ENCODE data around the gene NUDT8. TPM values are rescaled to one million over a fixed set of nuclear protein-coding genes. Genes with fewer than 3 reads are reported as not detected.
"Not testable (repeated sequence)": the region's sequence is repeated elsewhere in the genome, so short reads cannot be mapped to it uniquely, and the experiment has no call there.

The NUDT8 gene
- polyA plus RNA-seq, 1 donor: 14.6 TPM

DNA sequence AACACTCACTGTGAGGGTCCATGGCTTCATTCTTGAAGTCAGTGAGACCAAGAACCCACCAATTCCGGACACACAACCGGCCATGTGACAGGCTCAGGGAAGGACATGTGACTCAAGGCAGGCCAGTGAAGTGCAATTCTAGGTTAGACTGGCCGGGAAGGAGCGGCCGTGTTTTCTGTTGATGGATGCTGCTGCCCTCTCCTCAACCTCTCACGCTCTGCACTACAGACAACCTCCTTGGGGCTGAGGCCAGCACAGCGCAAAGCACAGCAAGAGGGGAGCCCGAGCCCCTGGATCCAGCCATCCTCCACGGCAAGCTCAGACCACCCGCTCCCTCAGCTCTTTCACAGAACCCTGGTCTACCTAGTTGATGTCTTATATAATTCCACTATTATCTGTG is 2.8 kb downstream of the NUDT8 start:
- DNase-seq: no peak
- Histone ChIP-seq H3K36me3 (ENCODE audit: control insufficient read depth, insufficient read depth, low read length) (no peaks in the 10 kb centered on the region), H3K4me3 (ENCODE audit: low read length) (no peak overlapping the region), H3K27ac (ENCODE audit: low read length) (no peak overlapping the region), H3K27me3 (ENCODE audit: control insufficient read depth, insufficient read depth, low read length) (no peaks in the 10 kb centered on the region), H3K9me3 (ENCODE audit: control insufficient read depth, low read depth, low read length) (no peaks in the 10 kb centered on the region), H3K4me1 (ENCODE audit: control insufficient read depth, insufficient read depth, low read length) (peaks cover 24% of the 10 kb centered on the region)
- WGBS (ENCODE audit: insufficient coverage, low lambda C conversion rate): no CpG with 5 or more reads among the region's 10 CpGs

DNA sequence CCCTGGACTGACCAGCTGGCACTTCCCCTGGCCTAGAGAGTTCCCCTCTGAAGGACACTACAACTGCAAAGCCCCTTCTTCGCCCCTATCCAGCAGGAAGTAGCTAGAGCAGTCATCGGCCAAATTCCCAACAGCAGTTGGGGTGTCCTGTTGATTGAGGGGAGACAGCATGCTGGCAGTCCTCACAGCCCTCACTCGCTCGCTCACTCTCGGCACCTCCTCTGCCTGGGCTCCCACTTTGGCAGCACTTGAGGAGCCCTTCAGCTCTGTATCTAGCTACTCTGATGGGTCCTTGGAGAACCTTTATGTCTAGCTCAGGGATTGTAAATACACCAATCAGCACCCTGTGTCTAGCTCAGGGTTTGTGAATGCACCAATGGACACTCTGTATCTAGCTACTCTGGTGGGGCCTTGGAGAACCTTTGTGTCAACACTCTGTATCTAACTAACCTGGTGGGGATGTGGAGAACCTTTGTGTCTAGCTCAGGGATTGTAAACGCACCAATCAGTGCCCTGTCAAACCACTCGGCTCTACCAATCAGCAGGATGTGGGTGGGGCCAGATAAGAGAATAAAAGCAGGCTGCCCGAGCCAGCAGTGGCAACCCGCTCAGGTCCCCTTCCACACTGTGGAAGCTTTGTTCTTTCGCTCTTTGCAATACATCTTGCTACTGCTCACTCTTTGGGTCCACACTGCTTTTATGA is 3.5 kb downstream of the NUDT8 start:
- not testable (repeated sequence) for H3K36me3 ChIP-seq (ENCODE audit: control insufficient read depth, insufficient read depth, low read length); H3K4me3 ChIP-seq (ENCODE audit: low read length); H3K27me3 ChIP-seq (ENCODE audit: control insufficient read depth, insufficient read depth, low read length); H3K27ac ChIP-seq (ENCODE audit: low read length); H3K9me3 ChIP-seq (ENCODE audit: control insufficient read depth, low read depth, low read length); DNase-seq
- H3K4me1 ChIP-seq (ENCODE audit: control insufficient read depth, insufficient read depth, low read length): peaks cover 17% of the 10 kb centered on the region
- WGBS (ENCODE audit: insufficient coverage, low lambda C conversion rate): 100% methylated on average over 1 of the region's 10 CpGs

DNA sequence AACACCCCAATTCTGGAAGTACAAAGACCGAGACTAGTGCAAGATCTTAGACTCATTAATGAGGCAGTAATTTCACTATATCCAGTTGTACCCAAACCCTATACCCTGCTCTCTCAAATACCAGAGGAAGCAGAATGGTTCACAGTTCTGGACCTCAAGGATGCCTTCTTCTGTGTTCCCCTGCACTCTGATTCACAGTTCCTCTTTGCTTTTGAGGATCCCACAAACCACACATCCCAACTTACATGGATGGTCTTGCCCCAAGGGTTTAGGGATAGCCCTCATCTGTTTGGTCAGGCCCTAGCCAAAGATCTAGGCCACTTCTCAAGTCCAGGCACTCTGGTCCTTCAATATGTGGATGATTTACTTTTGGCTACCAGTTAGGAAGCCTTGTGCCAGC is 5.9 kb downstream of the NUDT8 start:
- not testable (repeated sequence) for H3K27me3 ChIP-seq (ENCODE audit: control insufficient read depth, insufficient read depth, low read length); H3K27ac ChIP-seq (ENCODE audit: low read length); H3K9me3 ChIP-seq (ENCODE audit: control insufficient read depth, low read depth, low read length); H3K4me3 ChIP-seq (ENCODE audit: low read length); H3K4me1 ChIP-seq (ENCODE audit: control insufficient read depth, insufficient read depth, low read length); H3K36me3 ChIP-seq (ENCODE audit: control insufficient read depth, insufficient read depth, low read length); DNase-seq
- WGBS (ENCODE audit: insufficient coverage, low lambda C conversion rate): no CpG with 5 or more reads among the region's 1 CpG

DNA sequence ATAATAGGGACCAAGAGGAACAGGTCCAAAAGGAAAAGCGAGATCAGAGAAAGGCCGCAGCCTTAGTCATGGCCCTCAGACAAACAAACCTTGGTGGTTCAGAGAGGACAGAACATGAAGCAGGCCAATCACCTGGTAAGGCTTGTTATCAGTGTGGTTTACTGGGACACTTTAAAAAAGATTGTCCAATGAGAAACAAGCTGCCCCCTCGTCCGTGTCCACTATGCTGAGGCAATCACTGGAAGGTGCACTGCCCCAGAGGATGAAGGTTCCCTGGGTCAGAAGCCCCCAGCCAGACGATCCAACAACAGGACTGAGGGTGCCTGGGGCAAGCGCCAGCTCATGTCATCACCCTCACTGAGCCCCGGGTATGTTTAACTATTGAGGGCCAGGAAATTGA is 6.8 kb downstream of the NUDT8 start:
- H3K9me3 ChIP-seq (ENCODE audit: control insufficient read depth, low read depth, low read length); H3K36me3 ChIP-seq (ENCODE audit: control insufficient read depth, insufficient read depth, low read length); H3K4me1 ChIP-seq (ENCODE audit: control insufficient read depth, insufficient read depth, low read length); H3K27me3 ChIP-seq (ENCODE audit: control insufficient read depth, insufficient read depth, low read length); DNase-seq; H3K4me3 ChIP-seq (ENCODE audit: low read length); H3K27ac ChIP-seq (ENCODE audit: low read length): not testable (repeated sequence)
- WGBS (ENCODE audit: insufficient coverage, low lambda C conversion rate): no CpG with 5 or more reads among the region's 7 CpGs

DNA sequence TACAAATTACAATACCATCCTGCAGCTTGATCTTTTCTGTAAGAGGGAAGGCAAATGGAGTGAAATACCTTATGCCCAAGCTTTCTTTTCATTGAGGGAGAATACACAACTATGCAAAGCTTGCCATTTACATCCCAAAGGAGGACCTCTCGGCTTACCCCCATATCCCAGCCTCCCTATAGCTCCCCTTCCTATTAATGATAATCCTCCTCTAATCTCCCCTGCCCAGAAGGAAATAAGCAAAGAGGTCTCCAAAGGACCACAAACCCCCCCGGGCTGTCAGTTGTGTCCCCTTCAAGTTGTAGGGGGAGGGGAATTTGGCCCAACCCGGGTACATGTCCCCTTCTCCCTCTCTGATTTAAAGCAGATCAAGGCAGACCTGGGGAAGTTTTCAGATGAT is 7.8 kb downstream of the NUDT8 start:
- H3K9me3 ChIP-seq (ENCODE audit: control insufficient read depth, low read depth, low read length); H3K27me3 ChIP-seq (ENCODE audit: control insufficient read depth, insufficient read depth, low read length); DNase-seq; H3K4me1 ChIP-seq (ENCODE audit: control insufficient read depth, insufficient read depth, low read length); H3K36me3 ChIP-seq (ENCODE audit: control insufficient read depth, insufficient read depth, low read length); H3K27ac ChIP-seq (ENCODE audit: low read length); H3K4me3 ChIP-seq (ENCODE audit: low read length): not testable (repeated sequence)
- WGBS (ENCODE audit: insufficient coverage, low lambda C conversion rate): no CpG with 5 or more reads among the region's 3 CpGs

DNA sequence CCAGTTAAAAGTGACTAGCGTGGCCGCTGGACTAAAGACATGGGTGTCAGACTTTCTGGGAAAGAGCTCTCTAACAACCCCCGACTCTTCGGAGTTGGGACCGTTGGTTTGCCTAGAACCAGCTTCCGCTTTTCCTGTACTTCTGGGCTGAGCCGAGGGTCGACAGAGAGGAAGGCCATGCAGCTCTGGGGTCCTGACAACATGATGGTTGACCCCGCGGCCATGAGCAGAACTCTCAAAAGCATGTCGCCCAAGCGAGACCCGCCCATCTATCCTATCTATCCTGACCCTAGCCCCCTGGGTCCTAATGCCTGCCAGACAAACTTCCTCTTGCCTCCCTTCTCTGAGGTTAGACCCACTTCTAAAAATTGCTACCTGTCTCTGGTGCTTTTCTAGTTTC is 9.1 kb downstream of the NUDT8 start:
- H3K27me3 ChIP-seq (ENCODE audit: control insufficient read depth, insufficient read depth, low read length); H3K4me1 ChIP-seq (ENCODE audit: control insufficient read depth, insufficient read depth, low read length); H3K4me3 ChIP-seq (ENCODE audit: low read length); DNase-seq; H3K36me3 ChIP-seq (ENCODE audit: control insufficient read depth, insufficient read depth, low read length); H3K9me3 ChIP-seq (ENCODE audit: control insufficient read depth, low read depth, low read length); H3K27ac ChIP-seq (ENCODE audit: low read length): not testable (repeated sequence)
- WGBS (ENCODE audit: insufficient coverage, low lambda C conversion rate): no CpG with 5 or more reads among the region's 13 CpGs

DNA sequence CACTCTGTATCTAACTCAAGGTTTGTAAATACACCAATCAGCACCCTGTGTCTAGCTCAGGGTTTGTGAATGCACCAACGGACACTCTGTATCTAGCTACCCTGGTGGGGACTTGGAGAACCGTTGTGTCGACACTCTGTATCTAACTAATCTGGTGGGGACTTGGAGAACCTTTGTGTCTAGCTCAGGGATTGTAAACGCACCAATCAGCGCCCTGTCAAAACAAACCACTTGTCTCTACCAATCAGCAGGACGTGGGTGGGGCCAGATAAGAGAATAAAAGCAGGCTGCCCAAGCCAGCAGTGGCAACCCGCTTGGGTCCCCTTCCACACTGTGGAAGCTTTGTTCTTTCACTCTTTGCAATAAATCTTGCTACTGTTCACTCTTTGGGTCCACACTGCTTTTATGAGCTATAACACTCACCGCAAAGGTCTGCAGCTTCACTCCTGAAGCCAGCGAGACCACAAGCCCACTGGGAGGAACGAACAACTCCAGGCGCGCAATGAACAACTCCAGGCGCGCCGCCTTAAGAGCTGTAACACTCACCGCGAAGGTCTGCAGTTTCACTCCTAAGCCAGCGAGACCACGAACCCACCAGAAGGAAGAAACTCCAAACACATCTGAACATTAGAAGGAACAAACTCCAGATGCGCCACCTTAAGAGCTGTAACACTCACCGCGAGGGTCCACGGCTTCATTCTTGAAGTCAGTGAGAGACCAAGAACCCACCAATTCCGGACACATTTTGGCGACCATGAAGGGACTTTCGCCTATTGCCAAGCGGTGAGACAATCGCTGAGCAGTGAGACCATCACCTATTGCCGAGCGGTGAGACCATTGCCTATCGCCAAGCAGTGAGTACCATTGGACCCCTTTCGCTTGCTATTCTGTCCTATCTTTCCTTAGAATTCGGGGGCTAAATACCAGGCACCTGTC is 9.8 kb downstream of the NUDT8 start:
- not testable (repeated sequence) for H3K27ac ChIP-seq (ENCODE audit: low read length)
- peaks cover 12% of the 10 kb centered on the region for H3K27me3 ChIP-seq (ENCODE audit: control insufficient read depth, insufficient read depth, low read length)

DNA sequence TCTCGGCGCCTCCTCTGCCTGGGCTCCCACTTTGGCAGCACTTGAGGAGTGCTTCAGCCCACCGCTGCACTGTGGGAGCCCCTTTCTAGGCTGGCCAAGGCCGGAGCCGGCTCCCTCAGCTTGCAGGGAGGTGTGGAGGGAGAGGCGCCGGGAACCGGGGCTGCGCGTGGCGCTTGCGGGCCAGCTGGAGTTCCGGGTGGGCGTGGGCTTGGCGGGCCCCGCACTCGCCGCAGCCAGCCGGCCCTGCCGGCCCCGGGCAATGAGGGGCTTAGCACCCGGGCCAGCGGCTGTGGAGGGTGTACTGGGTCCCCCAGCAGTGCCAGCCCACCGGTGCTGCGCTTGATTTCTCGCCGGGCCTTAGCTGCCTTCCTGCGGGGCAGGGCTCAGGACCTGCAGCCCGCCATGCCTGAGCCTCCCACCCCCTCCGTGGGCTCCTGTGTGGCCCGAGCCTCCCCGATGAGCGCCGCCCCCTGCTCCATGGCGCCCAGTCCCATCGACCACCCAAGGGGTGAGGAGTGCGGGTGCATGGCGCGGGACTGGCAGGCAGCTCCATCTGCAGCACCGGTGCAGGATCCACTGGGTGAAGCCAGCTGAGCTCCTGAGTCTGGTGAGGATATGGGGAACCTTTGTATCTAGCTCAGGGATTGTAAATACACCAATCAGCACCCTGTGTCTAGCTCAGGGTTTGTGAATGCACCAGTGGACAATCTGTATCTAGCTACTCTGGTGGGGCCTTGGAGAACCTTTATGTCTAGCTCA is 10.7 kb downstream of the NUDT8 start:
- not testable (repeated sequence) for H3K9me3 ChIP-seq (ENCODE audit: control insufficient read depth, low read depth, low read length); DNase-seq; H3K36me3 ChIP-seq (ENCODE audit: control insufficient read depth, insufficient read depth, low read length); H3K27ac ChIP-seq (ENCODE audit: low read length); H3K4me3 ChIP-seq (ENCODE audit: low read length)
- Histone ChIP-seq H3K27me3 (ENCODE audit: control insufficient read depth, insufficient read depth, low read length) (peaks cover 12% of the 10 kb centered on the region), H3K4me1 (ENCODE audit: control insufficient read depth, insufficient read depth, low read length) (peaks cover 13% of the 10 kb centered on the region)
- WGBS (ENCODE audit: insufficient coverage, low lambda C conversion rate): no CpG with 5 or more reads among the region's 40 CpGs

More for the DNA sequence above, 9.8 kb downstream of the NUDT8 start:
- H3K4me3 ChIP-seq (ENCODE audit: low read length); H3K4me1 ChIP-seq (ENCODE audit: control insufficient read depth, insufficient read depth, low read length); H3K9me3 ChIP-seq (ENCODE audit: control insufficient read depth, low read depth, low read length); H3K36me3 ChIP-seq (ENCODE audit: control insufficient read depth, insufficient read depth, low read length); DNase-seq: not testable (repeated sequence)
- WGBS (ENCODE audit: insufficient coverage, low lambda C conversion rate): no CpG with 5 or more reads among the region's 33 CpGs

DNA sequence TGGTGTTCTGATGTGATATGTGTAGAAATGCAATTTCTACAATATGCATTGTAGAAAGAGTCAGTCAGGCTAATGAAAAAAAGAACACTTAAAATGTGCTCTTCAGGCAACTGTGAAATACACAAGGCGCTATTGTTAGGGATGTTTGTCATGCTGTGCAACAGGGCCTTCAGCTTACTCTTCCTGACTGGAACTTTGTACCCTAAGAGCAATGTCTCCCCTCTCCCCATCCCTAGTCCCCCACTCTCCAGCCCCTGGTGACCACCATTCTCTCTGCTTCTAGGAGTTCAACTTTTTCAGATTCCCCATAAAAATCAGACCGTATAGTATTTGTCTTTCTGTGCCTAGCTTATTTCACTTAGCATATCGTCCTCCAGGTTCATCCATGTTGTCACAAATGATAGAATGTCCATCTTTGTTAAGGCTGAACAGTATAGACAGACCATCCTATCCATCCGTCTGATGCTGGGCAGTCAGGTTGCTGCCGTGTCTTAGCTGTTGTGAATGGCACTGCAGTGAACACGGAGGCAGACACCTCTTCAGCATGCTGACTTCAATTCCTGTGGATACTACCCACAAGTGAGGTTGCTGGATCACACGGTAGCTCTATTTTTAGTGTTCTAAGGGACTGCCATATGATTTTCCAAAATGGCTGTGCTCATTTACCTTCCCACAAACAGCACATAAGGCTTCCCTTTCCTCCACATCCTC is 12.3 kb downstream of the NUDT8 start:
- 83% methylated on average over 1 of the region's 7 CpGs for WGBS (ENCODE audit: insufficient coverage, low lambda C conversion rate)
- no peak overlapping the region for H3K27ac ChIP-seq (ENCODE audit: low read length)
- peaks cover 12% of the 10 kb centered on the region for H3K27me3 ChIP-seq (ENCODE audit: control insufficient read depth, insufficient read depth, low read length)
- peaks cover 7% of the 10 kb centered on the region for H3K36me3 ChIP-seq (ENCODE audit: control insufficient read depth, insufficient read depth, low read length)
- peaks cover 13% of the 10 kb centered on the region for H3K4me1 ChIP-seq (ENCODE audit: control insufficient read depth, insufficient read depth, low read length)
- no peak for DNase-seq
- H3K9me3 ChIP-seq (ENCODE audit: control insufficient read depth, low read depth, low read length): peaks cover 3% of the 10 kb centered on the region
- H3K4me3 ChIP-seq (ENCODE audit: low read length): no peak overlapping the region

Measured in large intestine (tissue), 3 donors.